DMS53 (cell line): ENCODE measurements around the gene ZDHHC14.

Experiments used
- DNase-seq: peaks from one replicate; lab custom pipeline; 2025; lab: John Stamatoyannopoulos, UW

ZDHHC14 gene

DNA sequence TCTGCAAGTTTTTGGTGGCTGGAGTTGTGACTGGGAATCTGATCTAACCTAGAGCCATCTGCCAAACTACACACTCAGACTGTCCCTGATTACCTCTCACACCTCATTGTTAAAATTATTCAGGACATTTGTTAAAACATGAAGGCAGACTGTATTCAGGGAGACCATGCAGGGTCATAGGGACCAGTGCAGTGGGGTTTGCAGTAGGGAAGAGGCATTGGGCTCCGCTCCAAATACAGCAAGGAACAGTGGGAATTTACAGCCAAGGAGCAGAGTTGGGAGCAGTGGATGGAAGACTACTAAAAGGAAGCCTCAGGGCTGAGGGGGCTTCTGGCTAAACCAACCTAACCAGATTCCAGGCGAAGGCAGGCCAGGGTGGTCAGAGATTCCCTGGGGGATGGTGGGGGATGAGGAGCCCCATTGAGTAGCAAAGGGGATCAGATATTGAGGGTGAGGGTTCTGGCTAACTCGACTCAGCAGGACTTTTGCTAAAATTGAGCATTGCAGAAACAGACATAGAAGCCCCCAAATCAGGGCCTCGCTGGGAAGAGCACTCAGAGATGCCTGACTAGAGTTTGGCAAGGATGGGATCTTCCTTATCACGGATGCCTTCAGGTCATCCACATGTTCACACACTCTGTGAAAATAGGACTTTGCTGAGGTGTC, 172.0 kb downstream of the ZDHHC14 start:
- no peak for DNase-seq

DNA sequence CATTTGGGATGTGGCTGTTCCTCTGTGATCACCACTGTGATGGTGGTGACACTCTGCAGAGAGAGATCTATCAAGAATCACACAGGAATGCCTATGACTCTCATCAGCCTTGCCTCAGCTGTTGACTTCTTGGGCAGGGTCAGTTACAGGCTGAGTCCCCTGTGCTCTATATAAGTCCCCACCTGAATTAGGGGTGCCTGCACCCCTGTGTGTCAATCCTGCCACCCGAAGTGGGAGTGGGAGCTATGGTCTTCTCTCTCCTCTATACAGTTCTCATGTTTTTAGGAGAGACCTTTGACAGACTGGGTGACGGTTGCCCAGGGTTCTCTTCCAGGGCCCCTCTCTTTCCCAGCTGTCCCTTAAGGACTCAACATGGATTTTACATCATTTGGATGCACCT, 173.8 kb downstream of the ZDHHC14 start:
- no peak for DNase-seq

DNA sequence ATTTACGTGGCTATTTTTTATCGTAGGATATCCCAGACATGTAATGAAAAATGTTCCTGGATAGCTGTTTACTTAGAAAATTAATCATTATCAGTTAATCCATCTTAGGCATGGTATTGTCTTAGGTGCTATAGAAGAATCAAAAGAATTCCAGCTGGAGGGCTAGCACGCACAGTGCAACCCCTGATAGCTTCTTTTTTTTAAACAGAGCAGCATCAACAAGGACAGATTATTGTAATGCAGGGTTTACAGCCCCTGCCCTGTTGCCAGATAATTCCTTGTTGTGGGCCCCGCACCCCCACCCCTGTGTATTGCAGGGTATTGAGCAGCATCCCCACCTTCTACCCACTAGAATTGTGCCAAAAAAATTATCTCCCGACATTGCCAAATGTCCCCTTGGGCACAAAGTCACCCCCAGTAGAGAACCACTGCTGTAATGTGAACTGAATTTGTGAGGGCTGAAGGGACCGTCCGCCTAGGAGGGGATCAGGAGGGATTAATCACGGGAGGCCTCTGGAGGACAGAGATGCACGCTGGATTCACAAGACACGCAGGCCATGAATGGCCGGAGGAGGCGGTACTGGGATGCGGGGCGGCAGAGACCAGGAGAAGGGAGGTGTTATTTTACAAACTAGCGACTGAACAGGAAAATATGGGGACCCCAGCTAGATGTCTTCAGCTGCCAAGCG, 174.6 kb downstream of the ZDHHC14 start:
- DNase-seq: no peak

GRCh38 chr6:157556144-157556645, 175.2 kb downstream of the ZDHHC14 start:
- DNase-seq: no peak

GRCh38 chr6:157556671-157557430, 175.9 kb downstream of the ZDHHC14 start:
- peak; percentile 66 for DNase-seq

DNA sequence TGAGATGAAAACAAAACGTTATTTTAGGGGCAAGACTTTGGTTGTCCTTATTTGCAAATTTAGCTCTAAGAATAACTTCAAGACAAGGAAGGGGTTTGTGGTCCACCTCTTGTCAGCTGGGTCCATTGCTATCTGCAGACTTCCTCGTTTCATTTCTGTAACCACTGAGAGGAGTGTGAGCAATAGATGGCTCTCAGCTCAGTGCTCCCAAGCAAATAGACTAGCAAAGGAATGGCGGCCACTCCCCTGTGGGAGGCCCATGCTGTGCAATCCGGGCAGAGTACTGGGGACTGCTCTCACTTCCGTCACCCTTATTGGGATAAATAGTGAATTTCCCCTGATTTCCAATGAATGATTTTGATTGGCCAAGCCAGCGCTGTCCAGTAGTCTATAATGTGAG, 176.6 kb downstream of the ZDHHC14 start:
- no peak for DNase-seq

DNA sequence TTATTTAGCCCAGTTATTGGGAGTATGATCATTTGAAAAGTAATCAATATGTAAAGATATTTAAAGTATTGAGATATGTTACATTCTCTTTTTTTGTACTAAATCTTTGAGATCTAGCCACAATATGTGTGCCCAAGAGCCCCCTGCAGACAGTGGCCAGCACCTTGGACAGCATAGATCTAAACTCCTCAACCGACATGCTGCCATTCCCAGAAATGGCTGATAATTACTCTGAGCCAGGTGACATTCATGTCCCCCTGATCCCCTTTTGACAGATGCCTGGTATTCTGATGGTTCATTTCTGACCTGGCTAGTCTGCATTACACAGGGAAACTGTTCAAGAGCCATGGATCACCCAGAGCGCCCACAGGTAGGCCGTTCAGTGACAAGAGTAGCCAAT, 177.1 kb downstream of the ZDHHC14 start:
- DNase-seq: no peak

DNA sequence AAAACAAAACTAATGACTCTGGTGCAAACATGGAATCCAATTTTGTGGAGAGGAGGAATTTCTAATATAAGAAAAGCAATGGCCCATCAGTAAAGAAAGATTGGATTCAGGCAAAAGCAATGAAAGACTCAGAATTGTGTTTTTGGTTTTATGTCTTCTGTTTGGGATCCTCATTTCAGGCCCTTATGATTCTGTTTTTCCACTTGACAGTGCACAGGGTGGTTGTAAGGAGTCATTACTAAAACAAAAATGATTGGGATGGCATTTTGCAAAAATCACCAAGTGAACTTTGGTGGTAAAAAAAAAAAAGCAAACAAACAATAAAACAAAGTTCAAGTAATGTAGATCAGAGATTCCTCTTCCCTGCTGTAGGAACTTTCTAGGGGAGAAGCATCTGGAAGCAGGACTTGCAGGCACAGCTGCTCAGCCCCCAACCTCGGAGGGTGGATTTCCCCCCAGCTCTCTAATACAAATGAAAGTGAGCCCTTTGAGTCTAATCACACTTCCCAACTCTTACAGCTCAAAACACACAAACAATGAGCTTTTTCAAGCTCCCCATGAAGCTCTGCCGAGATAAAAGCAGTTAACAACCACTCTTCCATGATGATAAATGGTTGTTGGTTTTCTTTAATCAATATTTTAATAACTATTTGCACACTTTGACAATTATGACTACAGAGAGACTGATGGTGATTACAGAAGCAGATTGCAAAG, 177.7 kb downstream of the ZDHHC14 start:
- no peak for DNase-seq

GRCh38 chr6:157559201-157559756, 178.3 kb downstream of the ZDHHC14 start:
- no peak for DNase-seq

- peak; percentile 2 for DNase-seq
These were observed 179.1 kb downstream of the ZDHHC14 start for GRCh38 chr6:157560063-157560462.

GRCh38 chr6:157560691-157561413, 179.9 kb downstream of the ZDHHC14 start:
- peak; percentile 90 for DNase-seq

GRCh38 chr6:157561414-157561790, 180.4 kb downstream of the ZDHHC14 start:
- peak; percentile 90 for DNase-seq

DNA sequence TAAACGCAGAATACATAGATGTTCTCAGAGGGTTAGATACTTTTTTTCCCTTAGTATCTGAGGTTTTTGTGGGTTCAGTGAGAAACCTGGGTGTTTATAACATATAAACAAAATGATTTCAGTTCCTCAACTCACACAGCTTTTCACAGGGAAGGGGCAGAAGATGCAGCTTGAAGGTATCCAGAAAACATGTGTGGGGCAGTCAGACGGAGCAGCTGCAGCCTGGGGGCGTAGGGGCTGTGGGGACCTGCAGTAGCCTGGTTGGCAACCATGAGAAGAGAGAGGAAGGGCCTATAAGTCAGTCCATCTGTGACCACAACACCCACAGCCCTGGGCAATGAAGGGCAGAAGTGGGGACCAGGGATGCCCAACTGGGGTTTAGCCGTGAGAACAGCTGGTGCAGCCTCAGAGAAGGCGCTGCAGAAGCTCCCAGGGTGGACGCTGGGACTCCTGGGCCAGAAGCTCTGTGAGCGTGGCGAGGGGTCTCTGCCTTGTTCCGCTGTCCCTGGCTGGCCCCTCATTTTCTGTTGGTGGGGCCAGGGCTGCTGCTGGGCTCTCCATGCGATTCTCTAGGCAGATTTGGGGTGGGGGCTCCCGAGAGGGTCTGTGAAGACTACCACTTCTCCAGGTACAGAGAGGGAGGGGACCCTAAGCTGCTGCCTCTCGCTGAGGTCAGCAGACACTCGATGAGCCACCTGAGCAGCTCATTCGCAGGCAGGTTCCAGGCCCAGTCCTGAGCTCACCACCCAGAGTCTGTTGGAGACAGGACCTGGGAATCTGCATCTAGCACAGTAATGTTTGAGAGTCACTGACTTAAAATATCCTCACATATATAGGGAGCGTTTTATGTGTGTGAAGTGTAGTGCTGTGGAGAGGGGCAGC, 181.2 kb downstream of the ZDHHC14 start:
- no peak for DNase-seq

DNA sequence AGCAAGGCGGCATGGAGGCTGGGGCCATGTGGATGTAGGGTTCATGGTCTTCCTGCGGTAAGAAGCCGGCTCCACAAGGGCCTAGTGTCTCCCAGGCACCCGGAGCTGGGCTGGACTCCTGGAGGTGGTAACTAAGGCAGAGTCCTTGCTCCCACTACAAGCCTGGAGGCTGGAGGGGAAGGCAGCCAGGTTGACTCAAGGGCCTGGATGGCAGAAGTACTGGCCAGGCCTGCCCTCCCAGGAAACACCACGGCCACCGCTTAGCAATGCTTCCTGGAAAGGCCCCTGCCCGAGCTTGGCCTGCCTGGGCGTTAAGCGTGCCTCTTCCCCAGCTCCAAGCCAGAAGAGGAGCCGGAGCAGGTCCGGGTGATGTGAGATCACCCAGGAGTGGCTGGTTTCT, 182.0 kb downstream of the ZDHHC14 start:
- no peak for DNase-seq

DNA sequence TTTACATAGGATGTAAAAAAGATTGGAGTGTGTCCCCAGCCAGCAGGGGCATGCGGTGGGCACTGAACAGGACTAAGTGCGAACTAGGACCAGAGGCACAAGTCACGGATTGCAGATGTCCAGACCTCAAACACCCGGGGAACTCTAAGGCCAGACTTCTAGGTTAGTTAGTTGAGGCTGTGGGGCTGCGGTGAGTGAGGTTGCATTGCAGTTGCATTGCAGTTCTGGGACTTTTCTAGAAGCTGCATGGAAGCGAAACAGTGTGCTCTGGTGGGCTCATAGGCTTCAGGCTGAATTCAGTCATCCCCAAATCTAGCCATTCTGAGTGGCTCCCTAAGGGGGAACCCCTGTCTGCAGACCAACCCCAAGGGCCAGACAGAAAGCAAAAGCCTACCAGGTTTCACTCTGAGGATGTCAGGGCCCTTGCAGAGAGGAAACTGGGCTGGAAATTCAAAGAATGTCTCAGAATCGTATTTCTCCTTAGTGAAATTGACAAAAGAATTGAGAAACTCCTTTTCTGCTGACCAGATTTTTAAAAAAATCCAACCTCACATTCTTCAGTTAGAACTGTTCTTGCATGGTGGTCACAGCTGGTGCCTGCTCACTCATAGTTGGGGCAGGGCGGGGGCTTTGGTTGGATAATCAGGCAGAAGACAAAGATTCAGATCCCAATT, 182.8 kb downstream of the ZDHHC14 start:
- no peak for DNase-seq

DNA sequence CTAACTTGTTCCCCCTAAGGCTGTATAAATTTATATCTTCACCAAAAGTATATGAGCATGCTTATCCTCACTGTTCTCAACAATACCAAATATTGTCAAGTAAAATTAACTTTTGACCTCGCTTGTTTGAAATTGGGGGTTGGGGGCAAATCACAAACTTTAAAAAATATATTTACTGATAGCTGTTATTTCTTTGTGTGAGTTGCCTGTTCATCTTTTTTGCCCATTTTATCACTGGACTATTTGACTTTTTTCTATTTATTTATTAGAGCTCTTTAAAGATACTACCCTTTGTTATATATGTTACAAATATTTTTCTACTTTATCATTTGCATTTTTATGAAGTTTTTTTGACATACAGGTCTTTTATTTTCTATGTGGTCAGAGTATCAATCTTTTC, 187.7 kb downstream of the ZDHHC14 start:
- no peak for DNase-seq

DNA sequence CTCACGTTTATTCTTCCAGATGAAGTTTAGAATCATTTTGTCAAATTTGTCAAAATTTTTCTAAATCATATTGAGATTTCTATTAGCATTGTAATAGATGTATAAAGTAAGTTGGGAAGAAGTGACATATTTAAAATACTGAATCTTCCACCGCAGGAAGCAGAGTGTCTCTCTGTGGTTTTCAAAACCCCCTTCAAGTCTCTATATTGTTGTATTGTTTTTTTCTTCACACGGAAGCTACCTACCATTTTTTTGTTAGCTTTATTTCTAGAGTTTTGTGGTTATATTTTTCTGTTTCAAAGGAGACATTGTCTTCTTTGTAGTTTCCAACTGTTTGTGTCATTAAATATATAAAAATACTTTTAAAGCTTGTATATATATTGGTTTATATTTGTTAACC, 188.6 kb downstream of the ZDHHC14 start:
- no peak for DNase-seq

- no peak for DNase-seq
These were observed 189.1 kb downstream of the ZDHHC14 start for GRCh38 chr6:157570104-157570503.

- no peak for DNase-seq
These were observed 189.8 kb downstream of the ZDHHC14 start for GRCh38 chr6:157570752-157571151.

DNA sequence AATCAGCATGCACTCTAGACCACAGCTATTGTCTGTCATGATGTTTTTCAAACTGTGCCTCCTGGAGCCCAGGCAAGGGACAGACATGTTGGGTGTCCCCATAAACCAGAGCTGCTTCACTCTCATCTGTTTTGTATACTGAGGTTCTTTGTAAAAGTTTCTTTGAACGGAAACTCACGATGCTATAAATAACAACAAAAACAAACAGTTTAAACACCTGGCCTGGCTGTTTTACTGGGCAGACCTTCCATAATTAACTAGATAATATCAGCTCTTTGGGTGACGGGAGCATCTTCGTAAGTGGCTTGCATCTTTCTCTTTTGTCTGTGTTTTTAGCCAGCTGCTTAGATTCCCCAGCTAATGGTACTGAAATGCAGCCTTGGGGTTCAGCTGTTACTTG, 190.3 kb downstream of the ZDHHC14 start:
- DNase-seq: no peak
